Measurements from ENCODE around the gene DCTN2. TPM values are rescaled to one million over a fixed set of nuclear protein-coding genes. Genes with fewer than 3 reads are reported as not detected.

Gene DCTN2
- total RNA-seq, 1 donor, result 140 TPM

GRCh38 chr12:57586832-57587429 is 39.9 kb upstream of the DCTN2 start:
- no peak for TF ChIP-seq CTCF (IDR thresholded peaks at IDR 0.05; ENCODE audit: insufficient read depth, low read length)

GRCh38 chr12:57586128-57586527 is 39.1 kb upstream of the DCTN2 start:
- no peak overlapping the region for H3K4me3 ChIP-seq (ENCODE audit: low read depth, low read length)
- no peak for DNase-seq (ENCODE audit: low read depth)
- no peak for TF ChIP-seq CTCF (IDR thresholded peaks at IDR 0.05; ENCODE audit: insufficient read depth, low read length)

More at GRCh38 chr12:57586832-57587429, 39.9 kb upstream of the DCTN2 start:
- H3K4me3 ChIP-seq (ENCODE audit: low read depth, low read length), result no peak overlapping the region
- no peak for DNase-seq (ENCODE audit: low read depth)

GRCh38 chr12:57585156-57585555 is 38.2 kb upstream of the DCTN2 start:
- DNase-seq (ENCODE audit: low read depth), result no peak
- H3K4me3 ChIP-seq (ENCODE audit: low read depth, low read length), result no peak overlapping the region
- TF ChIP-seq CTCF (IDR thresholded peaks at IDR 0.05; ENCODE audit: insufficient read depth, low read length), result no peak

GRCh38 chr12:57584690-57585089 is 37.7 kb upstream of the DCTN2 start:
- TF ChIP-seq CTCF (IDR thresholded peaks at IDR 0.05; ENCODE audit: insufficient read depth, low read length), result no peak
- DNase-seq (ENCODE audit: low read depth), result no peak
- H3K4me3 ChIP-seq (ENCODE audit: low read depth, low read length), result no peak overlapping the region

GRCh38 chr12:57584050-57584449 is 37.1 kb upstream of the DCTN2 start:
- no peak overlapping the region for H3K4me3 ChIP-seq (ENCODE audit: low read depth, low read length)
- DNase-seq (ENCODE audit: low read depth), result no peak
- TF ChIP-seq CTCF (IDR thresholded peaks at IDR 0.05; ENCODE audit: insufficient read depth, low read length), result no peak

- TF ChIP-seq CTCF (IDR thresholded peaks at IDR 0.05; ENCODE audit: insufficient read depth, low read length), result peak; percentile 92
- no peak overlapping the region for H3K4me3 ChIP-seq (ENCODE audit: low read depth, low read length)
- DNase-seq (ENCODE audit: low read depth), result peak; percentile 87
Measured at GRCh38 chr12:57583008-57583831, 36.2 kb upstream of the DCTN2 start.

Measured in fibroblast of the aortic adventitia (primary cell).